ENCODE data around the gene NUP43. TPM values are rescaled to one million over a fixed set of nuclear protein-coding genes. Genes with fewer than 3 reads are reported as not detected.

NUP43 gene
- total and polyA plus RNA-seq, 2 of the 13 experiments (the other 11 are each of a cell fraction or from before 2014, with no cell fraction given) = 38.9 to 85.1 TPM

GRCh38 chr6:149717588-149718458 lies 28.5 kb downstream of the NUP43 start, which contains the start of gene LATS1 (continued):
- TF ChIP-seq MNT (IDR thresholded peaks at IDR 0.05) (no peak), PATZ1 (CRISPR knock-in tag; IDR thresholded peaks at IDR 0.05) (peak; percentile 99), CERS6 (CRISPR knock-in tag; IDR thresholded peaks at IDR 0.05) (0 out of 2 replicates have a peak, but pooled peaks have one; percentile 23), ZFP36L1 (CRISPR knock-in tag; IDR thresholded peaks at IDR 0.05) (0 out of 2 replicates have a peak, but pooled peaks have one; percentile 73), IRF9 (CRISPR knock-in tag; IDR thresholded peaks at IDR 0.05; ENCODE audit: borderline replicate concordance) (peak; percentile 98; the same call in 1 of the 2 replicates), HNF4A (CRISPR knock-in tag; IDR thresholded peaks at IDR 0.05) (no peak; the same call in none of the 2 replicates), ZNF780A (CRISPR knock-in tag; IDR thresholded peaks at IDR 0.05) (peak; percentile 77; the same call in 1 of the 2 replicates), HNF4G (IDR thresholded peaks at IDR 0.05; ENCODE audit: borderline replicate concordance, low read depth, low read length) (no peak), HNF4G (CRISPR knock-in tag; IDR thresholded peaks at IDR 0.05; ENCODE audit: borderline replicate concordance, low read depth) (peak; percentile 56; the same call in 1 of the 2 replicates), HIC2 (CRISPR knock-in tag; IDR thresholded peaks at IDR 0.05; ENCODE audit: low read depth) (peak; percentile 52; the same call in 1 of the 2 replicates), BORCS8-MEF2B (CRISPR knock-in tag; IDR thresholded peaks at IDR 0.05) (peak; percentile 81), ZNF451 (CRISPR knock-in tag; IDR thresholded peaks at IDR 0.05) (peak; percentile 94), JARID2 (CRISPR knock-in tag; IDR thresholded peaks at IDR 0.05; ENCODE audit: insufficient replicate concordance) (peak; percentile 50), XRCC5 (optimal IDR thresholded peaks at IDR 0.05; ENCODE audit: low read length) (peak; percentile 59), ZBTB21 (CRISPR knock-in tag; IDR thresholded peaks at IDR 0.05) (no peak), ZNF672 (CRISPR knock-in tag; IDR thresholded peaks at IDR 0.05) (0 out of 2 replicates have a peak, but pooled peaks have one; percentile 2), ZFY (CRISPR knock-in tag; IDR thresholded peaks at IDR 0.05) (peak; percentile 99), SKI (IDR thresholded peaks at IDR 0.05; ENCODE audit: partially characterized antibody) (peak; percentile 48), ZNF577 (CRISPR knock-in tag; IDR thresholded peaks at IDR 0.05; ENCODE audit: borderline replicate concordance, low read depth) (peak; percentile 96; the same call in 1 of the 2 replicates)

Measured in HepG2 (cell line).